22Rv1 (cell line): ENCODE data around the gene NECTIN2.

ENCODE experiments used
- CTCF ChIP-seq: fragments of 450-650 bp; IDR thresholded peaks from 2 replicates; pipeline ENCODE4 v1.5.1; 2017; ENCODE audit warnings: mild to moderate bottlenecking
- ZFX ChIP-seq: fragments of 450-650 bp; IDR thresholded peaks from 2 replicates; pipeline ENCODE4 v1.6.1; 2017; ENCODE audit warnings: antibody characterized with exemption, borderline replicate concordance

DNA sequence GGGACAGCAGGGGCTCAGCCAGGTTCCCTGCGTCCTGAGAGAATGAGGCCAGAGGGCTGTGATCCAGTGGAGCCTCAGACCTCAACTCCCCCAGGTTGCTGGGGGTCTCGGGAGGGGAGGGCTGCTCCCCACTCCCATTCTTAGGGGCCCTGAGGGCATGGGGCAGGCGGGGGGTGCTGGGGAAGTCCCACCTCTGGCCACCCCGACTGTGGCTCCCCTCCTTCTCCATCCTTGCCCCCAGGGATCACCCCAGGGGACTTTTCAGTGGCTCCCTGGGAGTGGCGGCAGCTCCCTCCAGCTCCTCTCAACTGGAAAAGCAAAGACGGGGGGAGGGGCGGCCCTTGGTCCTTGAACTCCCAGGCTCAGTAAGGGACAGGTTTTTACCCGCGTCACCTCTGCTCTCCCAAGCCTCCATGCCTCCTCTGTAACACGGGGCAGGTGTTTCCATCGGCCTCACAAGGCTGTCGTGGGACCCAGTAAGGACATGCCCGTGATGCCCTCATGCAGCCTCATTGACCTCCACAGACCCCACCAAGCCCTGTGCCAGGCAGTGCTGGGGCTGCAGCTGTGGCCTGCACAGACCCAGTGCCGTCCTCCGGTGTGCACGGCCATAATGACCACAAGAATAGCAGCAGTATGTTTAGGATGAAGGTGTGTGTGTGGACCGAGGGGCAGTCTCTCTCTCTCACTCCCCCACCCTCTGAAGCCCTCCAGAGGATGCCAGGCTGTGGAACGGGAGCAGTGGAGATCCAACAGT is 33.4 kb downstream of the NECTIN2 start:
- TF ChIP-seq CTCF (no peak), ZFX (no peak)
